ENCODE measurements around the gene CHML.

The CHML gene

GRCh38 chr1:241614572-241614971 lies 25.6 kb downstream of the CHML start:
- intact Hi-C loops (cut with DNase I; ENCODE audit: low total_unique reads) = no loop called here
- Histone ChIP-seq H3K4me3 (no peak overlapping the region), H3K36me3 (no peaks in the 10 kb centered on the region), H3K27ac (no peak overlapping the region), H3K4me1 (no peaks in the 10 kb centered on the region), H3K9me3 (no peaks in the 10 kb centered on the region), H3K27me3 (no peaks in the 10 kb centered on the region)
- no peak for DNase-seq
- no peak for TF ChIP-seq CTCF (IDR thresholded peaks at IDR 0.05)

DNA sequence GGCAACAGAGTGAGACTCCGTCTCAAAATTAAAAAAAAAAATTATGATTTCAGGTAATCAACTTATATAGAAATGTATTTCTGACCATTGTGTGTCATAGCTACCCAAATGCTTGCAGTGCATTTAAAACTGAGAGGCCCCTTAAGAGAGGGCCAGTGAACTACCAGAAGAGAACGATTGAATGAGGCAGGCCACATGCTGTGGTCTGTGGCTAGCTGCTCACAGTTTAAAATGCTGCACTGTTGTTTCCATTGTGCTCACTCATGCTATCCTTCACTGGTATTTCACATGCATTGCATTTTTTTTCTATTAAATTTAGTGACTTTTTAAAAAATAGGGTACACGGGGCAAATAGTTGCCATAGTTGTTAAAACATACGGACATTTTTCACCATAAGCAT lies 26.0 kb downstream of the CHML start:
- Histone ChIP-seq H3K4me1 (no peaks in the 10 kb centered on the region), H3K27me3 (no peaks in the 10 kb centered on the region), H3K36me3 (no peaks in the 10 kb centered on the region), H3K9me3 (no peaks in the 10 kb centered on the region), H3K27ac (no peak overlapping the region), H3K4me3 (no peak overlapping the region)
- intact Hi-C loops (cut with DNase I; ENCODE audit: low total_unique reads) = no loop called here
- no peak for DNase-seq
- no peak for TF ChIP-seq CTCF (IDR thresholded peaks at IDR 0.05)

DNA sequence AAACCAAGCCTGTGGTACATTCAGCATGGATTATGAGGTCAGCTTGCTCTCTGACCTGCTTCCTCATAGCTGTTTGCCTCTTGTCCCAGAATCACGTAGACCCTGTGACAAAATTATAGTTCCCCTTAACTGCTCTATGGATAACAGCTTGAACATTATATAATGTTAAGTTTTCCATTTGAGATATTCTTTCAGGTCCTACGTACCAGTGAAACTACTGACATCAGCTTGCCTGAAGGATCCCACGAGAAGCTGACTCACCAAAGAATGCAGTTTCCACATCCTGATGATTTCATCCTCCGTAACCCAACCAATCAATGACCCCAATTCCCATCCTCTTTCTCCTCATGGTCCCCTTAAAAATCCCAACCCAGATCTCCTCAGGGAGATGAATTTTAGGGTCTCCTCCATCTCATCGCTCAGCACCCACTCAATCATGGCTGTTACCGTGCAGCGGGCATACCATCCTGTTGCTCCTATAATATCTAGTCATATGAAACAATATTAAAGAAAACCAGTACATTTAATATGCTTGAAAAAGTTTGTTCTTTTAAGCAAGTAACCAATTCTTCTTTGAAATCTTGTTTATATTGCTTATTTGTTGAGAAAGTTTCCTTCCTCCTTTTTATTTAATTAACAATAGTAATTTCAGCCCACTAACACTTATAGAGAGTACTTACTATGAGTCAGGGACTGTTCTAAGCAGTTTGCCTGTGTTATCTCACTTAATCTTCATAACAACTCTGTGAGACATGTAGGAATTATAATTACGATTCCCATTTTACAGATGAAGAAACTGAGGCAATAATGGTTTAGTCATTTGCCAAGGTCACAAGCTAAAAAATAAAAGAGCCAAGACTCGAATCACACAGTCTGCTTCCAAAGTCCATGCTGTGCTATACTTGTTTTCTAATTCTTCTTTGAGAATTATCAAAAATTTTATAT lies 27.4 kb downstream of the CHML start:
- no peaks in the 10 kb centered on the region for H3K9me3 ChIP-seq
- DNase-seq = no peak
- TF ChIP-seq CTCF (IDR thresholded peaks at IDR 0.05) = no peak
- no peaks in the 10 kb centered on the region for H3K36me3 ChIP-seq
- intact Hi-C loops (cut with DNase I; ENCODE audit: low total_unique reads) = loop anchor here (2.0 kb wide), 1 partner anchor 222 kb away; no protein-coding TSS in a partner anchor
- no peaks in the 10 kb centered on the region for H3K4me1 ChIP-seq
- no peak overlapping the region for H3K27ac ChIP-seq
- no peaks in the 10 kb centered on the region for H3K27me3 ChIP-seq
- no peak overlapping the region for H3K4me3 ChIP-seq

DNA sequence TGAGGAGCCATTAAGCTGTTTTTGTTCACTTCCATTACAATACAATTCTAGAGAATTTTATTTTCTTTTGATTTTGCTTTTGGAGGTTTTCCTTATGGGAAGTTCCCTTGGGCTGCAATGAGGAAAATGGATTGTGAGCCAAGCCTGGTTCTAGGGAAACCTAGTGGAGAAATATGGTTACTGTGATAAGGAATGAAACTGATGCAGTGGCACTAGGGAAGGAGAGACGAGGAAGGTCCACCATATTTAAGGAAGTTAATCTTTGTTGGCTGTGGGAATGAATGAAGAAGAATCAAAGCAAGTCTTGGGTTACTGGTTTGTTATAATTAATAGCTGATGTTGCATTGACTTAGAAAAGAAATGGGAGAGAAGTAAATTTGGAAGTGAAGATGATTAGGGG lies 28.4 kb downstream of the CHML start:
- Histone ChIP-seq H3K9me3 (no peaks in the 10 kb centered on the region), H3K36me3 (no peaks in the 10 kb centered on the region), H3K4me3 (no peak overlapping the region), H3K4me1 (no peaks in the 10 kb centered on the region), H3K27me3 (no peaks in the 10 kb centered on the region), H3K27ac (no peak overlapping the region)
- DNase-seq = no peak
- no peak for TF ChIP-seq CTCF (IDR thresholded peaks at IDR 0.05)
- intact Hi-C loops (cut with DNase I; ENCODE audit: low total_unique reads) = loop anchor here (2.0 kb wide), 1 partner anchor 223 kb away; no protein-coding TSS in a partner anchor

DNA sequence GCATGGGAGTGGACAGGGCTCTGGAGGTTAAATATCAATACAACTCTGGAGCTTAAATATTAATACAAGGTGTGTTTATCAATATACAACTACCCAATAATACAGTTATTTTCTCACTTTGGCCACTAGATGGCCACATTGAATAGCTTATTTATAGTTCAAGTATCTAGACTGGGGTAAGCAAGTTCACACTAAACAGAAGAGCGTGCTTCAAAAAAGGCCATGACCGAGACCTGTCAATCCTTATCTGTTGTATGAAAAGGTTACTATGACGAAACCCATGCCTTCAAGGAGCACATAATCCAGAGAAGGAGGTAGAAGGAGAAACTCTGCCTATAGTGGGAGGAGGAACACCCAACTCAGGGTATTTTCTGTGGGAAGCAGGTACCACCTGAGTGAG lies 29.1 kb downstream of the CHML start:
- DNase-seq = no peak
- no peaks in the 10 kb centered on the region for H3K4me1 ChIP-seq
- H3K4me3 ChIP-seq = no peak overlapping the region
- H3K27me3 ChIP-seq = no peaks in the 10 kb centered on the region
- H3K9me3 ChIP-seq = no peaks in the 10 kb centered on the region
- no peaks in the 10 kb centered on the region for H3K36me3 ChIP-seq
- intact Hi-C loops (cut with DNase I; ENCODE audit: low total_unique reads) = no loop called here
- no peak overlapping the region for H3K27ac ChIP-seq
- peak; percentile 64 to 85 for TF ChIP-seq CTCF (IDR thresholded peaks at IDR 0.05)
